Thoracic aorta (tissue), 2 donors: ENCODE data around the gene PRUNE1. TPM values are rescaled to one million over a fixed set of nuclear protein-coding genes. Genes with fewer than 3 reads are reported as not detected.

ENCODE experiments used
- ATAC-seq: fragments of 150-250 bp; one replicate; pipeline ENCODE4 v1.8.0; 2017; ENCODE audit warnings: low read depth; ENCODE audit not compliant: insufficient number of reproducible peaks, low FRiP score
- DNase-seq: peaks from one replicate; pipeline ENCODE4 v3.0.0-alpha.2; 2020; ENCODE audit warnings: low spot score
- H3K27ac ChIP-seq, 2 donors: fragments of 200-600 bp; sonication (generic); 1 replicate in 1 of 2; 2 replicates in 1 of 2; pipeline ENCODE4 v1.5.1; 2016; ENCODE audit warnings: mild to moderate bottlenecking in 2 of 2, moderate library complexity in 2 of 2
- H3K27me3 ChIP-seq: fragments of 200-600 bp; sonication (generic); replicated peaks from 2 replicates; pipeline ENCODE4 v1.6.0; 2016; ENCODE audit warnings: mild to moderate bottlenecking; ENCODE audit not compliant: insufficient read depth
- H3K36me3 ChIP-seq: fragments of 200-600 bp; sonication (generic); one replicate; pipeline ENCODE4 v1.5.1; 2016
- H3K4me1 ChIP-seq, 2 donors: fragments of 200-600 bp; sonication (generic); 1 replicate in 1 of 2; 2 replicates in 1 of 2; pipeline versions ENCODE4 v1.5.1 to v1.6.0; 2016; ENCODE audit warnings: low read depth in 2 of 2, mild to moderate bottlenecking in 1 of 2; ENCODE audit not compliant: control insufficient read depth in 1 of 2
- H3K4me3 ChIP-seq: fragments of 200-600 bp; sonication (generic); 2 replicates; pipeline ENCODE4 v1.5.1; 2016; ENCODE audit warnings: mild to moderate bottlenecking
- H3K9me3 ChIP-seq: fragments of 200-600 bp; sonication (generic); 2 replicates; pipeline ENCODE4 v1.5.1; 2016
- total RNA-seq, 2 donors: library from RNA; depleted of rRNA; stranded (reverse); fragments of >200 nt; gene quantifications; one replicate each; pipeline versions ENCODE4 v1.1.0 to v1.2.3, GENCODE V29; 2016
- TF ChIP-seq, protein P1 (sequence below): fragments of 200-600 bp; sonication (generic); IDR thresholded peaks from one replicate; pipeline ENCODE4 v1.5.1; 2019; ENCODE audit warnings: antibody characterized with exemption

PRUNE1 gene
- total RNA-seq, 2 donors from 2014 or later = 16.5 to 21.3 TPM

DNA sequence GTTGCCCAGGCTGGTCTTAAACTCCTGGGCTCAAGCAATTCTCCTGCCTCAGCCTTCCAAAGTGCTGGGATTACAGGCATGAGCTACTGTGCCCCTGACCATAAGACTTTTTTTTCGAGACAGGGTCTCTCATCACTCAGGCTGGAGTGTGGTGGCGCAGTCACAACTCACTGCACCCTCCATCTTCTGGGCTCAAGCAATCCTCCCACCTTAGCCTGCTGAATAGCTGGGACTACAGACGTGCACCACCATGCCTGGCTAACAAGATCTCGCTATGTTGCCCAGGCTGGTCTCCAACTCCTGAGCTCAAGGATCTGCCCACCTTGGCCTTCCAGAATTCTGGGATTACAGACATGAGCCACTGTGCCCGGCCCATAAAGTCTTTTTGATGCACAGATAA is 41.2 kb downstream of the PRUNE1 start:
- TF ChIP-seq, protein P1, sequence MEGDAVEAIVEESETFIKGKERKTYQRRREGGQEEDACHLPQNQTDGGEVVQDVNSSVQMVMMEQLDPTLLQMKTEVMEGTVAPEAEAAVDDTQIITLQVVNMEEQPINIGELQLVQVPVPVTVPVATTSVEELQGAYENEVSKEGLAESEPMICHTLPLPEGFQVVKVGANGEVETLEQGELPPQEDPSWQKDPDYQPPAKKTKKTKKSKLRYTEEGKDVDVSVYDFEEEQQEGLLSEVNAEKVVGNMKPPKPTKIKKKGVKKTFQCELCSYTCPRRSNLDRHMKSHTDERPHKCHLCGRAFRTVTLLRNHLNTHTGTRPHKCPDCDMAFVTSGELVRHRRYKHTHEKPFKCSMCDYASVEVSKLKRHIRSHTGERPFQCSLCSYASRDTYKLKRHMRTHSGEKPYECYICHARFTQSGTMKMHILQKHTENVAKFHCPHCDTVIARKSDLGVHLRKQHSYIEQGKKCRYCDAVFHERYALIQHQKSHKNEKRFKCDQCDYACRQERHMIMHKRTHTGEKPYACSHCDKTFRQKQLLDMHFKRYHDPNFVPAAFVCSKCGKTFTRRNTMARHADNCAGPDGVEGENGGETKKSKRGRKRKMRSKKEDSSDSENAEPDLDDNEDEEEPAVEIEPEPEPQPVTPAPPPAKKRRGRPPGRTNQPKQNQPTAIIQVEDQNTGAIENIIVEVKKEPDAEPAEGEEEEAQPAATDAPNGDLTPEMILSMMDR = no peak
- DNase-seq = no peak
- no peaks in the 10 kb centered on the region for H3K9me3 ChIP-seq
- no peak for ATAC-seq
- peaks cover 13 to 27% of the 10 kb centered on the region in 2 donors for H3K4me1 ChIP-seq
- H3K4me3 ChIP-seq = no peak overlapping the region
- H3K36me3 ChIP-seq = peaks cover 26% of the 10 kb centered on the region
- H3K27ac ChIP-seq = no peak overlapping the region
- H3K27me3 ChIP-seq = no peaks in the 10 kb centered on the region

DNA sequence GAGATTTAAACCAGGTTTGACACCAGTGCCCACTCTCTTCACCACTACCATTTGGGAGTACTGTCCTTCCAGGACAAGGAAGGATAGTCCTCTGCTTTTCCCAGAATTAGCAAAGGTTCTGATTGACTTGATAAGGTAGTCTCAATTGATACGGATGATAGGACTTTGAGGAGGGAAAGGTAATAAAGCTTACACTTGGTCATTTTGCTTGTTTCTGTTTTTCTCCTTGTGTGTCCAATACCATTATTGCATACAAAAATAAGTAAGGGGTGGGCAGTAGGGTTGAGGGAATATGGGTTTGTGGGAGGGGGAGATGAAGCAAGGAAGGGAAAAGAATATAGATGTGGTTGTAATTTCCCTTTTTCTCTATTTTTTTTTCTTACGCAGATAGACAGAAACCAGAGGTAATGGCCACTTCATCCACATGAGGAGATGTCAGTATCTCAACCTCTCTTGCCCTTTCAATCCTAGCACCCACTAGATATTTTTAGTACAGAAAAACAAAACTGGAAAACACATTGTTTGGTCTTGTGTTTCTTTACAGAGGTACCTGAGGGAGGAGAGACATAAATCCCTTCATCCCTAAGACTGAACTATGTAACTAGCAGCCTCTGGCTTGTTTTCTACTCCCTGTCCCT is 41.9 kb downstream of the PRUNE1 start:
- no peak overlapping the region for H3K27ac ChIP-seq
- ATAC-seq = no peak

DNA sequence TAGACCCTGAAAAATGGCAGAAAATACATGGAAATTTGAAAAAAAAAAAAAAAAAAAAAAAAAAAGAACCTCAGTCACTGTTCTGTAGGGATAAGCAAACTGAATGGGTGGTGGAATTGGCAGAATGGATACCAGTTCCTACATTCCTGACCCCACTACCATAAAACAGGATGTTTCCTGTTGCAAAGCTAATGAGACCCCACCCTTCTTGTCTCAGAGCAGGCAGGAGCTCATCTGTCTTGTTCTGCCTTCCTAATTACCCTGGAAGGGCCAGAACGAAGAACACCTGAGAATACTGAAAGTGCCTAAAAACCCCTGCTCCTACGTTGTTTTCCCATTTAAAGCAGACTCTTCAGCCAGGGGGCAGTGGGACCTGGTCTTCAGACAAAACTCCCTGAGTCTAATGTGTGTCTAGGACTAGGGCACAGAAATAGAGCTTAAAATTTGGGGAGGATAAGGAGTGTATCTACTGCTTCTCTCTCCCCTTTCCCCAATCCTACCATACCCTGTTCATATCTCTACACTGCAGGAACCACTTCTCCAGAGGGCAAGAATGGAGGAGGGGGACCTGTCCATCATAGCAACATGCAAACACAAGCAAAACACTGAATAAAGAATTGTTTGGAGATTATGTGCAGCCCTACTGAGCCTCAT is 43.2 kb downstream of the PRUNE1 start:
- no peak overlapping the region for H3K27ac ChIP-seq
- no peaks in the 10 kb centered on the region for H3K27me3 ChIP-seq
- H3K4me3 ChIP-seq = no peak overlapping the region
- ATAC-seq (no peak), DNase-seq (no peak)
- peaks cover 25 to 41% of the 10 kb centered on the region in 2 donors for H3K4me1 ChIP-seq
- H3K36me3 ChIP-seq = peaks cover 42% of the 10 kb centered on the region
- TF ChIP-seq, protein P1 = no peak
- H3K9me3 ChIP-seq = no peaks in the 10 kb centered on the region

More for the DNA sequence above, 41.9 kb downstream of the PRUNE1 start:
- peaks cover 13 to 28% of the 10 kb centered on the region in 2 donors for H3K4me1 ChIP-seq
- DNase-seq = no peak
- TF ChIP-seq, protein P1 = no peak
- no peaks in the 10 kb centered on the region for H3K9me3 ChIP-seq
- H3K27me3 ChIP-seq = no peaks in the 10 kb centered on the region
- H3K36me3 ChIP-seq = peaks cover 34% of the 10 kb centered on the region
- no peak overlapping the region for H3K4me3 ChIP-seq

DNA sequence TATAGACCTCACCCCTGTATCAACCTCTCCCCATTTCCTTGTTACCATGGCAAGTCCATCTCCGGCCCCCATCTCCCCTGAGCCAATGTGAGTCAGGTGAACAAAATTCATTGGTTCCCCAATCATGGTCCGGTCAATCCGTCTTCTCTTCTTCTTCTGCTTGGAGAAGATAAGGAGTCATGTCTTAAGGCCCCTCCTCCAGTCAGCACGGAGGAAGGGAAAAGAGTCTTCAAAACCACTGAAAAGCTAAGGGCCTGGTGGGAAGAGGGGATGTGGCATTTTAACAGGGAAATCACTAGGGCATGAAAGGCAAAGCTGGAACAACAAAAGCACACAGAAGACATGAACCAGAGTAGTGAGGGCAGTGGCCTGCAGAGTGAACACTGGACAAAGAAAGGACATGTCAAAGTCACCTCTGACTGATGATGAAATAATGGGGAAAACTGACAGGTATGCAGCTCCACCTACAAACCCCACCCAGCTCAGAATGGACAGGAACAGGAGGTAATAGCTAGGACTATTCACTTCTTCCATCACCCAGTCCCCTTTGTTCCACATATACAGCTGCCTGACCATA is 46.8 kb downstream of the PRUNE1 start:
- peaks cover 21 to 36% of the 10 kb centered on the region in 2 donors for H3K4me1 ChIP-seq
- H3K36me3 ChIP-seq = peaks cover 42% of the 10 kb centered on the region

DNA sequence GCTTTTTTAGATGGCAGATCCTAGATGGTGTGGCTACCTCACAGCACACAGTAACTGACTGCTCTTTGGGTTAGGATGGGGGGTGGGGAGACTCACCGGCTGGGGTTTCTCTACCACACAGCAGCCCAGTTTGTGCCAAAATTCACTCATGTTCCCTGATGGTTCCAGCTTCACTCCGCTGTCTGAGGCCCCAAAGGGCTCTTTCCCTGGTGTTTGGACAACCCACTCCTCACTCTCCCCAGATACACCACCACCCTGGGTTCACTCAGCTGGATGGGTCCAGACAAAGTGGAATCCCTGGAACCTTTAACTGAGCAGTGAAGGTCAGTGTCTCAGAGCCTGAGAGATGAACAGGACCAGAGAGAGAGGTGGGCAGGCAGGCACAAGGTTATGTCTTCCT is 47.3 kb downstream of the PRUNE1 start:
- Histone ChIP-seq H3K27me3 (no peaks in the 10 kb centered on the region), H3K4me1 (peaks cover 22 to 38% of the 10 kb centered on the region in 2 donors), H3K36me3 (peaks cover 42% of the 10 kb centered on the region), H3K27ac (peak overlapping the region; percentile 67 to 99), H3K4me3 (peak overlapping the region; percentile 100), H3K9me3 (no peaks in the 10 kb centered on the region)
- no peak for DNase-seq
- TF ChIP-seq, protein P1 = no peak
- ATAC-seq = no peak

More for the DNA sequence above, 46.8 kb downstream of the PRUNE1 start:
- H3K4me3 ChIP-seq = no peak overlapping the region
- ATAC-seq (no peak), DNase-seq (no peak)
- TF ChIP-seq, protein P1 = no peak
- H3K27ac ChIP-seq = peak overlapping the region in 1 of 2 donors; percentile 99
- H3K27me3 ChIP-seq = no peaks in the 10 kb centered on the region
- no peaks in the 10 kb centered on the region for H3K9me3 ChIP-seq
